Adipose tissue (tissue), 3 donors: ENCODE data around the gene SOAT2. TPM values are rescaled to one million over a fixed set of nuclear protein-coding genes. Genes with fewer than 3 reads are reported as not detected.
"Not testable (repeated sequence)": the region's sequence is repeated elsewhere in the genome, so short reads cannot be mapped to it uniquely, and the experiment has no call there.

Source experiments
- H3K27ac ChIP-seq: one replicate; pipeline ENCODE4 v1.5.1; 2013; ENCODE audit warnings: low read depth, low read length
- WGBS, 3 donors: extraction: QIAGEN DNeasy Blood & Tissue Kit; methylation state at CpG; one replicate each; pipeline ENCODE4 v1.1.7; 2013; 5-methylcytosine and 5-hydroxymethylcytosine counted together
- polyA plus RNA-seq, 3 donors: library from polyadenylated mRNA; stranded (reverse); fragments of 200-250 nt; gene quantifications; one replicate each; pipeline ENCODE4 v1.2.3, GENCODE V29; 2013
- donor health status: healthy with polysubstance abuse.
- donor health status: Bipolar disorder and iron deficiency.
- donor health status: healthy.

Gene SOAT2
- polyA plus RNA-seq, 3 donors = 0.08 to 0.09 TPM; not detected in 1

GRCh38 chr12:53161119-53161911 lies 58.0 kb downstream of the SOAT2 start:
- H3K27ac ChIP-seq = no peak overlapping the region
- whole genome bisulfite sequencing, 3 donors = 90 to 94% (median 91%) methylated on average over 8 of the region's 8 CpGs

GRCh38 chr12:53163008-53163407 lies 59.7 kb downstream of the SOAT2 start:
- WGBS, 3 donors = 96 to 100% (median 100%) methylated on average over 2 of the region's 2 CpGs
- not testable (repeated sequence) for H3K27ac ChIP-seq

GRCh38 chr12:53166837-53167236 lies 63.6 kb downstream of the SOAT2 start:
- H3K27ac ChIP-seq = no peak overlapping the region

- no peak overlapping the region for H3K27ac ChIP-seq
- WGBS, 3 donors = 94 to 96% (median 94%) methylated on average over 7 of the region's 7 CpGs
These were observed 66.4 kb downstream of the SOAT2 start for GRCh38 chr12:53169644-53170043.

GRCh38 chr12:53170215-53170614 lies 66.9 kb downstream of the SOAT2 start:
- WGBS, 3 donors = 90 to 93% (median 91%) methylated on average over 8 of the region's 8 CpGs
- no peak overlapping the region for H3K27ac ChIP-seq

- 79 to 88% (median 86%) methylated on average over 14 of the region's 14 CpGs for WGBS, 3 donors
- no peak overlapping the region for H3K27ac ChIP-seq
These were observed 67.8 kb downstream of the SOAT2 start for GRCh38 chr12:53170876-53171724.

- no peak overlapping the region for H3K27ac ChIP-seq
- WGBS, 3 donors = 58 to 65% (median 58%) methylated on average over 10 of the region's 10 CpGs
These were observed 68.5 kb downstream of the SOAT2 start for GRCh38 chr12:53171725-53172329.

GRCh38 chr12:53172352-53172751 lies 69.1 kb downstream of the SOAT2 start:
- no peak overlapping the region for H3K27ac ChIP-seq
- 82 to 85% (median 83%) methylated on average over 11 of the region's 11 CpGs for WGBS, 3 donors

- WGBS, 3 donors = 85 to 87% (median 86%) methylated on average over 10 of the region's 10 CpGs
- no peak overlapping the region for H3K27ac ChIP-seq
These were observed 69.9 kb downstream of the SOAT2 start for GRCh38 chr12:53173085-53173715.

Other genes with a start within 250 kb of the SOAT2 start
- 100 to 1,000 TPM in 2 of 3 donors, 10 to 100 TPM in 1; 46.2 to 559 (median 182) TPM for gene KRT8, start 198.4 kb upstream of the SOAT2 start, polyA plus RNA-seq
- 100 to 1,000 TPM in 2 of 3 donors, 10 to 100 TPM in 1; 41.6 to 343 (median 104) TPM for gene KRT18, start 154.4 kb upstream of the SOAT2 start, polyA plus RNA-seq
- gene EIF4B, start 97.0 kb upstream of the SOAT2 start, polyA plus RNA-seq = 100 to 1,000 TPM; 216 to 308 (median 253) TPM
- gene TNS2, start 53.4 kb upstream of the SOAT2 start, polyA plus RNA-seq = 100 to 1,000 TPM in 2 of 3 donors, 10 to 100 TPM in 1; 53.4 to 562 (median 225) TPM
- 10 to 100 TPM; 26.9 to 66.7 (median 29.8) TPM for gene SPRYD3, start 24.1 kb upstream of the SOAT2 start, polyA plus RNA-seq
- 100 to 1,000 TPM in 1 of 3 donors, 10 to 100 TPM in 2; 21.8 to 437 (median 83.9) TPM for gene IGFBP6, start 5.8 kb upstream of the SOAT2 start, polyA plus RNA-seq
- 1 to 10 TPM; 6.3 to 9.2 (median 9.1) TPM for gene ZNF740, start 77.2 kb downstream of the SOAT2 start, polyA plus RNA-seq
- gene CSAD, start 77.4 kb downstream of the SOAT2 start, polyA plus RNA-seq = 100 to 1,000 TPM in 1 of 3 donors, 10 to 100 TPM in 2; 36.3 to 167 (median 91.0) TPM
- 1 to 10 TPM; 1.9 to 3.0 (median 2.3) TPM for gene ITGB7, start 103.8 kb downstream of the SOAT2 start, polyA plus RNA-seq
- 10 to 100 TPM in 1 of 3 donors, 1 to 10 TPM in 2; 4.5 to 31.0 (median 9.4) TPM for gene RARG, start 128.7 kb downstream of the SOAT2 start, polyA plus RNA-seq
- under 1 TPM; 0.08 to 0.55 (median 0.45) TPM for gene ESPL1, start 164.8 kb downstream of the SOAT2 start, polyA plus RNA-seq
- 1,000 to 10,000 TPM in 1 of 3 donors, 100 to 1,000 TPM in 2; 478 to 1,510 (median 796) TPM for gene PFDN5, start 192.1 kb downstream of the SOAT2 start, polyA plus RNA-seq
- gene MYG1, start 196.2 kb downstream of the SOAT2 start, polyA plus RNA-seq = 10 to 100 TPM; 56.1 to 77.2 (median 56.9) TPM
- gene AAAS, start 218.1 kb downstream of the SOAT2 start, polyA plus RNA-seq = 10 to 100 TPM; 29.4 to 34.1 (median 33.6) TPM
- gene SP7, start 232.9 kb downstream of the SOAT2 start, polyA plus RNA-seq = not detected